GM12892 (cell line): ENCODE measurements around the gene CWC22.
A peak's percentile ranks its signal among the peaks of the same experiment; 100 is the strongest.
"Not testable (repeated sequence)": the region's sequence is repeated elsewhere in the genome, so short reads cannot be mapped to it uniquely, and the experiment has no call there.

Experiments
- DNase-seq: peaks from one replicate; pipeline ENCODE4 v3.0.0; 2011; ENCODE audit not compliant: insufficient read length
- FAIRE-seq: peaks from 2 replicates; lab custom pipeline; 2011; peaks lifted over from hg19 to GRCh38; lab: Jason Lieb, UNC
- POLR2A ChIP-seq: IDR thresholded peaks from 2 replicates; pipeline ENCODE4 v1.6.1; 2011; ENCODE audit warnings: low read depth, low read length, control low read depth
- POLR2AphosphoS5 ChIP-seq: IDR thresholded peaks from 2 replicates; pipeline ENCODE4 v1.6.1; 2011; ENCODE audit warnings: low read depth, low read length, control low read depth
- TAF1 ChIP-seq: IDR thresholded peaks from 2 replicates; pipeline ENCODE4 v1.6.1; 2011; ENCODE audit warnings: low read depth, mild to moderate bottlenecking, control low read depth, low read length, borderline replicate concordance

The CWC22 gene

GRCh38 chr2:179946346-179946745 is 60.8 kb downstream of the CWC22 start:
- TF ChIP-seq POLR2A = no peak
- no peak for DNase-seq
- no peak for FAIRE-seq

- no peak for FAIRE-seq
- DNase-seq = no peak
- TF ChIP-seq POLR2A = no peak
- no peak for TF ChIP-seq POLR2AphosphoS5
- no peak for TF ChIP-seq TAF1
These were observed 67.8 kb downstream of the CWC22 start for GRCh38 chr2:179939259-179939658.

GRCh38 chr2:179938026-179938425 is 69.1 kb downstream of the CWC22 start:
- TF ChIP-seq TAF1 = no peak
- no peak for TF ChIP-seq POLR2A
- TF ChIP-seq POLR2AphosphoS5 = no peak
- DNase-seq (no peak), FAIRE-seq (no peak)

GRCh38 chr2:179936654-179937053 is 70.4 kb downstream of the CWC22 start:
- TF ChIP-seq POLR2AphosphoS5 (no peak), POLR2A (no peak), TAF1 (no peak)
- DNase-seq = no peak
- FAIRE-seq = no peak

- no peak for TF ChIP-seq TAF1
- no peak for TF ChIP-seq POLR2AphosphoS5
- no peak for TF ChIP-seq POLR2A
- FAIRE-seq (no peak), DNase-seq (no peak)
These were observed 71.0 kb downstream of the CWC22 start for GRCh38 chr2:179936141-179936540.

GRCh38 chr2:179932786-179933185 is 74.3 kb downstream of the CWC22 start:
- no peak for DNase-seq
- FAIRE-seq = no peak
- TF ChIP-seq POLR2A = no peak
- no peak for TF ChIP-seq TAF1
- no peak for TF ChIP-seq POLR2AphosphoS5

- DNase-seq (no peak), FAIRE-seq (peak; percentile 46)
- TF ChIP-seq POLR2A = no peak
These were observed 75.6 kb downstream of the CWC22 start for GRCh38 chr2:179931502-179931901.

GRCh38 chr2:179929997-179930396 is 77.1 kb downstream of the CWC22 start:
- FAIRE-seq, DNase-seq: not testable (repeated sequence)

GRCh38 chr2:179927041-179927440 is 80.1 kb downstream of the CWC22 start:
- TF ChIP-seq POLR2AphosphoS5 = no peak
- TF ChIP-seq POLR2A = no peak
- no peak for TF ChIP-seq TAF1
- FAIRE-seq (no peak), DNase-seq (no peak)

GRCh38 chr2:179925713-179926112 is 81.4 kb downstream of the CWC22 start:
- TF ChIP-seq POLR2A (no peak), TAF1 (no peak), POLR2AphosphoS5 (no peak)
- FAIRE-seq (no peak), DNase-seq (no peak)

GRCh38 chr2:179917272-179917671 is 89.8 kb downstream of the CWC22 start:
- DNase-seq = no peak
- TF ChIP-seq POLR2A (no peak), TAF1 (no peak), POLR2AphosphoS5 (no peak)
- FAIRE-seq = no peak

- FAIRE-seq (no peak), DNase-seq (no peak)
- TF ChIP-seq TAF1 (no peak), POLR2A (no peak), POLR2AphosphoS5 (no peak)
These were observed 91.6 kb downstream of the CWC22 start for GRCh38 chr2:179915395-179915992.

GRCh38 chr2:179913809-179914208 is 93.3 kb downstream of the CWC22 start:
- DNase-seq = no peak
- TF ChIP-seq POLR2A (no peak), POLR2AphosphoS5 (no peak), TAF1 (no peak)

More at GRCh38 chr2:179913809-179914208, 93.3 kb downstream of the CWC22 start:
- FAIRE-seq = no peak
